GM12878 (cell line): ENCODE results near the gene ALG5. TPM values are rescaled to one million over a fixed set of nuclear protein-coding genes. Genes with fewer than 3 reads are reported as not detected.

Experiments
- BCL11A ChIP-seq: IDR thresholded peaks from 2 replicates; pipeline ENCODE4 v1.6.1; 2011; ENCODE audit warnings: low read depth, low read length
- NR2C2 ChIP-seq: IDR thresholded peaks from 2 replicates; pipeline ENCODE4 v1.6.1; 2011; ENCODE audit warnings: borderline replicate concordance, low read depth; ENCODE audit not compliant: control insufficient read depth, insufficient read length
- RAD21 ChIP-seq: IDR thresholded peaks from 2 replicates; pipeline ENCODE4 v1.6.1; 2011; ENCODE audit warnings: mild to moderate bottlenecking, low read depth, low read length, moderate library complexity; ENCODE audit not compliant: insufficient read depth
- RELA ChIP-seq: fragments of 450-650 bp; IDR thresholded peaks from 2 replicates; pipeline ENCODE4 v1.8.0; 2014; ENCODE audit warnings: borderline replicate concordance; ENCODE audit not compliant: partially characterized antibody
- STAT1 ChIP-seq: fragments of 450-650 bp; conservative IDR thresholded peaks from 2 replicates; pipeline ENCODE4 v1.6.1; 2014; ENCODE audit warnings: antibody characterized with exemption, mild to moderate bottlenecking
- ZNF384 ChIP-seq: IDR thresholded peaks from 2 replicates; pipeline ENCODE4 v1.6.1; 2012; ENCODE audit warnings: low read depth, mild to moderate bottlenecking, low read length, improper control_type of control experiment, borderline replicate concordance
- polyA plus RNA-seq, 11 experiments: library from polyadenylated mRNA; depleted of rRNA in 4 of 11; unstranded in 6 of 11; stranded (reverse) in 5 of 11; fragments of >200 nt; fragmentation: Nextera tagmentation in 4 of 11; fragmentation: Illumina TruSeq in 1 of 11; extraction: Ambion mirVana in 4 of 11; extraction: Trizol in 1 of 11; gene quantifications; 1 replicate in 1 of 11; 2 replicates in 10 of 11; pipeline versions ENCODE4 v1.2.1 to v1.2.3, GENCODE V29; 2011 to 2016; ENCODE audit warnings: inconsistent platforms in 2 of 11, missing spikeins in 2 of 11, low read depth in 1 of 11
- total RNA-seq, 4 experiments: library from RNA; depleted of rRNA in 3 of 4; stranded (reverse); fragments of >200 nt in 3 of 4; fragmentation: Illumina TruSeq in 1 of 4; extraction: Trizol in 1 of 4; gene quantifications; 2 replicates each; pipeline versions ENCODE4 v1.2.1 to v1.2.3, GENCODE V29; 2013 to 2021
- TF ChIP-seq, protein P1 (sequence below): fragments of 450-650 bp; formaldehyde crosslinking; IDR thresholded peaks from 2 replicates; pipeline ENCODE4 v1.4.0; 2020; ENCODE audit warnings: mild to moderate bottlenecking, moderate library complexity
- TF ChIP-seq, protein P2 (sequence below): fragments of 450-650 bp; IDR thresholded peaks from 2 replicates; pipeline ENCODE4 v1.6.1; 2018; ENCODE audit warnings: borderline replicate concordance, mild to moderate bottlenecking; ENCODE audit not compliant: partially characterized antibody
- TF ChIP-seq, protein P3 (sequence below): IDR thresholded peaks from 2 replicates; pipeline ENCODE4 v1.6.1; 2012; ENCODE audit warnings: low read depth, low read length, improper control_type of control experiment
- TF ChIP-seq, protein P4 (sequence below): IDR thresholded peaks from 2 replicates; pipeline ENCODE4 v1.6.1; 2011; ENCODE audit warnings: borderline replicate concordance, low read depth, mild to moderate bottlenecking, moderate library complexity, mixed read lengths, low read length; ENCODE audit not compliant: insufficient read depth; ENCODE audit errors: extremely low read length
- TF ChIP-seq, protein P5 (sequence below): IDR thresholded peaks from 2 replicates; pipeline ENCODE4 v1.6.1; 2011; ENCODE audit warnings: low read depth, mild to moderate bottlenecking, low read length, moderate library complexity, borderline replicate concordance; ENCODE audit errors: extremely low read depth
- TF ChIP-seq, protein P6 (sequence below): fragments of 450-650 bp; conservative IDR thresholded peaks from 2 replicates; pipeline ENCODE4 v1.6.1; 2017; ENCODE audit warnings: mild to moderate bottlenecking, moderate library complexity
- TF ChIP-seq, protein P7 (sequence below): fragments of 450-650 bp; IDR thresholded peaks from 2 replicates; pipeline ENCODE4 v1.6.1; 2018; ENCODE audit warnings: mild to moderate bottlenecking, low read depth, moderate library complexity; ENCODE audit not compliant: partially characterized antibody

The ALG5 gene
- total and polyA plus RNA-seq, 10 of the 15 experiments (the other 5 are each of a cell fraction or from before 2014, with no cell fraction given) = 23.9 to 82.2 (median 42.5) TPM

DNA sequence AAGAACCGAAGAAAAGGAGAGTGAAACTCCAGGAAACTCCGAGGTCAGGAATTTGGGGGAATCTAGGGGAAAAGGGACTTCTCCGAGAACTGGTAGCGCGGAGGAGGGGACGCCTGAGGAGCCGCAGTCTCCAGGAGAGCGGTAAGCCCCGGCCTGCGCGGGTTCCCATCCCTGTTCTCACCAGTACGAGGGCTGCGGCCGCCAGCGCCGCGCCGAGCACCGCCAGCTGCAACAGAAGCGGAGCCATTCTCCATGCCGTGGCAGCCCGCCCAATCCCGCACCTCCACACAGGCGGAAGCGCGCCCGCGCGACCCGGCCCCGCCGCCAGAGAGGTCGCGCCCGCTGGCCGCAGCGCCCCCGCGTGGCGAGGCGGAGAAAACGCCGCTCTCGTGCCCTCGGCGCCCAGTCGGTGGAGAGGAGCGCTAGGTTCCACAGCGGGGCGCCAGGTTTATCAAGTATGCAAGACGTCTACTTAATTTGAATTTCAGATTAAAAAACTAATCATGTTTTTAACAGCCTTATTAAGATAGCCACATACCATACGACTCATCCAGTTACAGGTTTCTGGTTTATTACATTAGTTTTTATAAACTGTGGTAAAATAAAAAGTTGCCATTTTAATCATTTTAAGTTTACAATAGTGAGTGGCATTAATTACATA is at the start of gene ALG5 (continued):
- TF ChIP-seq, protein P1, sequence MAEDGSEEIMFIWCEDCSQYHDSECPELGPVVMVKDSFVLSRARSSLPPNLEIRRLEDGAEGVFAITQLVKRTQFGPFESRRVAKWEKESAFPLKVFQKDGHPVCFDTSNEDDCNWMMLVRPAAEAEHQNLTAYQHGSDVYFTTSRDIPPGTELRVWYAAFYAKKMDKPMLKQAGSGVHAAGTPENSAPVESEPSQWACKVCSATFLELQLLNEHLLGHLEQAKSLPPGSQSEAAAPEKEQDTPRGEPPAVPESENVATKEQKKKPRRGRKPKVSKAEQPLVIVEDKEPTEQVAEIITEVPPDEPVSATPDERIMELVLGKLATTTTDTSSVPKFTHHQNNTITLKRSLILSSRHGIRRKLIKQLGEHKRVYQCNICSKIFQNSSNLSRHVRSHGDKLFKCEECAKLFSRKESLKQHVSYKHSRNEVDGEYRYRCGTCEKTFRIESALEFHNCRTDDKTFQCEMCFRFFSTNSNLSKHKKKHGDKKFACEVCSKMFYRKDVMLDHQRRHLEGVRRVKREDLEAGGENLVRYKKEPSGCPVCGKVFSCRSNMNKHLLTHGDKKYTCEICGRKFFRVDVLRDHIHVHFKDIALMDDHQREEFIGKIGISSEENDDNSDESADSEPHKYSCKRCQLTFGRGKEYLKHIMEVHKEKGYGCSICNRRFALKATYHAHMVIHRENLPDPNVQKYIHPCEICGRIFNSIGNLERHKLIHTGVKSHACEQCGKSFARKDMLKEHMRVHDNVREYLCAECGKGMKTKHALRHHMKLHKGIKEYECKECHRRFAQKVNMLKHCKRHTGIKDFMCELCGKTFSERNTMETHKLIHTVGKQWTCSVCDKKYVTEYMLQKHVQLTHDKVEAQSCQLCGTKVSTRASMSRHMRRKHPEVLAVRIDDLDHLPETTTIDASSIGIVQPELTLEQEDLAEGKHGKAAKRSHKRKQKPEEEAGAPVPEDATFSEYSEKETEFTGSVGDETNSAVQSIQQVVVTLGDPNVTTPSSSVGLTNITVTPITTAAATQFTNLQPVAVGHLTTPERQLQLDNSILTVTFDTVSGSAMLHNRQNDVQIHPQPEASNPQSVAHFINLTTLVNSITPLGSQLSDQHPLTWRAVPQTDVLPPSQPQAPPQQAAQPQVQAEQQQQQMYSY = no peak
- TF ChIP-seq RAD21 = no peak
- TF ChIP-seq, protein P2, sequence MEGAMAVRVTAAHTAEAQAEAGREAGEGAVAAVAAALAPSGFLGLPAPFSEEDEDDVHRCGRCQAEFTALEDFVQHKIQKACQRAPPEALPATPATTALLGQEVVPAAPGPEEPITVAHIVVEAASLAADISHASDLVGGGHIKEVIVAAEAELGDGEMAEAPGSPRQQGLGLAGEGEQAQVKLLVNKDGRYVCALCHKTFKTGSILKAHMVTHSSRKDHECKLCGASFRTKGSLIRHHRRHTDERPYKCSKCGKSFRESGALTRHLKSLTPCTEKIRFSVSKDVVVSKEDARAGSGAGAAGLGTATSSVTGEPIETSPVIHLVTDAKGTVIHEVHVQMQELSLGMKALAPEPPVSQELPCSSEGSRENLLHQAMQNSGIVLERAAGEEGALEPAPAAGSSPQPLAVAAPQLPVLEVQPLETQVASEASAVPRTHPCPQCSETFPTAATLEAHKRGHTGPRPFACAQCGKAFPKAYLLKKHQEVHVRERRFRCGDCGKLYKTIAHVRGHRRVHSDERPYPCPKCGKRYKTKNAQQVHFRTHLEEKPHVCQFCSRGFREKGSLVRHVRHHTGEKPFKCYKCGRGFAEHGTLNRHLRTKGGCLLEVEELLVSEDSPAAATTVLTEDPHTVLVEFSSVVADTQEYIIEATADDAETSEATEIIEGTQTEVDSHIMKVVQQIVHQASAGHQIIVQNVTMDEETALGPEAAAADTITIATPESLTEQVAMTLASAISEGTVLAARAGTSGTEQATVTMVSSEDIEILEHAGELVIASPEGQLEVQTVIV = no peak
- TF ChIP-seq, protein P3, sequence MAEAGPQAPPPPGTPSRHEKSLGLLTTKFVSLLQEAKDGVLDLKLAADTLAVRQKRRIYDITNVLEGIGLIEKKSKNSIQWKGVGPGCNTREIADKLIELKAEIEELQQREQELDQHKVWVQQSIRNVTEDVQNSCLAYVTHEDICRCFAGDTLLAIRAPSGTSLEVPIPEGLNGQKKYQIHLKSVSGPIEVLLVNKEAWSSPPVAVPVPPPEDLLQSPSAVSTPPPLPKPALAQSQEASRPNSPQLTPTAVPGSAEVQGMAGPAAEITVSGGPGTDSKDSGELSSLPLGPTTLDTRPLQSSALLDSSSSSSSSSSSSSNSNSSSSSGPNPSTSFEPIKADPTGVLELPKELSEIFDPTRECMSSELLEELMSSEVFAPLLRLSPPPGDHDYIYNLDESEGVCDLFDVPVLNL = 0 out of 2 replicates have a peak, but pooled peaks have one; percentile 46
- TF ChIP-seq STAT1 = peak; percentile 54; the same call in 1 of the 2 replicates
- TF ChIP-seq BCL11A = peak; percentile 25; the same call in 1 of the 2 replicates
- no peak for TF ChIP-seq NR2C2
- TF ChIP-seq, protein P4, sequence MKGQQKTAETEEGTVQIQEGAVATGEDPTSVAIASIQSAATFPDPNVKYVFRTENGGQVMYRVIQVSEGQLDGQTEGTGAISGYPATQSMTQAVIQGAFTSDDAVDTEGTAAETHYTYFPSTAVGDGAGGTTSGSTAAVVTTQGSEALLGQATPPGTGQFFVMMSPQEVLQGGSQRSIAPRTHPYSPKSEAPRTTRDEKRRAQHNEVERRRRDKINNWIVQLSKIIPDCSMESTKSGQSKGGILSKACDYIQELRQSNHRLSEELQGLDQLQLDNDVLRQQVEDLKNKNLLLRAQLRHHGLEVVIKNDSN = no peak
- no peak for TF ChIP-seq ZNF384
- TF ChIP-seq, protein P5, sequence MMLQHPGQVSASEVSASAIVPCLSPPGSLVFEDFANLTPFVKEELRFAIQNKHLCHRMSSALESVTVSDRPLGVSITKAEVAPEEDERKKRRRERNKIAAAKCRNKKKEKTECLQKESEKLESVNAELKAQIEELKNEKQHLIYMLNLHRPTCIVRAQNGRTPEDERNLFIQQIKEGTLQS = no peak
- peak; percentile 69 for TF ChIP-seq RELA
- TF ChIP-seq, protein P6, sequence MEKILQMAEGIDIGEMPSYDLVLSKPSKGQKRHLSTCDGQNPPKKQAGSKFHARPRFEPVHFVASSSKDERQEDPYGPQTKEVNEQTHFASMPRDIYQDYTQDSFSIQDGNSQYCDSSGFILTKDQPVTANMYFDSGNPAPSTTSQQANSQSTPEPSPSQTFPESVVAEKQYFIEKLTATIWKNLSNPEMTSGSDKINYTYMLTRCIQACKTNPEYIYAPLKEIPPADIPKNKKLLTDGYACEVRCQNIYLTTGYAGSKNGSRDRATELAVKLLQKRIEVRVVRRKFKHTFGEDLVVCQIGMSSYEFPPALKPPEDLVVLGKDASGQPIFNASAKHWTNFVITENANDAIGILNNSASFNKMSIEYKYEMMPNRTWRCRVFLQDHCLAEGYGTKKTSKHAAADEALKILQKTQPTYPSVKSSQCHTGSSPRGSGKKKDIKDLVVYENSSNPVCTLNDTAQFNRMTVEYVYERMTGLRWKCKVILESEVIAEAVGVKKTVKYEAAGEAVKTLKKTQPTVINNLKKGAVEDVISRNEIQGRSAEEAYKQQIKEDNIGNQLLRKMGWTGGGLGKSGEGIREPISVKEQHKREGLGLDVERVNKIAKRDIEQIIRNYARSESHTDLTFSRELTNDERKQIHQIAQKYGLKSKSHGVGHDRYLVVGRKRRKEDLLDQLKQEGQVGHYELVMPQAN = peak; percentile 81
- TF ChIP-seq, protein P7, sequence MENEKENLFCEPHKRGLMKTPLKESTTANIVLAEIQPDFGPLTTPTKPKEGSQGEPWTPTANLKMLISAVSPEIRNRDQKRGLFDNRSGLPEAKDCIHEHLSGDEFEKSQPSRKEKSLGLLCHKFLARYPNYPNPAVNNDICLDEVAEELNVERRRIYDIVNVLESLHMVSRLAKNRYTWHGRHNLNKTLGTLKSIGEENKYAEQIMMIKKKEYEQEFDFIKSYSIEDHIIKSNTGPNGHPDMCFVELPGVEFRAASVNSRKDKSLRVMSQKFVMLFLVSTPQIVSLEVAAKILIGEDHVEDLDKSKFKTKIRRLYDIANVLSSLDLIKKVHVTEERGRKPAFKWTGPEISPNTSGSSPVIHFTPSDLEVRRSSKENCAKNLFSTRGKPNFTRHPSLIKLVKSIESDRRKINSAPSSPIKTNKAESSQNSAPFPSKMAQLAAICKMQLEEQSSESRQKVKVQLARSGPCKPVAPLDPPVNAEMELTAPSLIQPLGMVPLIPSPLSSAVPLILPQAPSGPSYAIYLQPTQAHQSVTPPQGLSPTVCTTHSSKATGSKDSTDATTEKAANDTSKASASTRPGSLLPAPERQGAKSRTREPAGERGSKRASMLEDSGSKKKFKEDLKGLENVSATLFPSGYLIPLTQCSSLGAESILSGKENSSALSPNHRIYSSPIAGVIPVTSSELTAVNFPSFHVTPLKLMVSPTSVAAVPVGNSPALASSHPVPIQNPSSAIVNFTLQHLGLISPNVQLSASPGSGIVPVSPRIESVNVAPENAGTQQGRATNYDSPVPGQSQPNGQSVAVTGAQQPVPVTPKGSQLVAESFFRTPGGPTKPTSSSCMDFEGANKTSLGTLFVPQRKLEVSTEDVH = no peak
